HepG2 (cell line): Measurements from ENCODE around the gene KNL1. TPM values are rescaled to one million over a fixed set of nuclear protein-coding genes. Genes with fewer than 3 reads are reported as not detected.

ENCODE experiments used
- EED ChIP-seq: sonication (generic); formaldehyde crosslinking; IDR thresholded peaks from 2 replicates; pipeline ENCODE4 v1.5.0; 2020; ENCODE audit warnings: mild to moderate bottlenecking, missing genetic modification reagents
- HMGXB4 ChIP-seq, 2 experiments: sonication (generic) in 1 of 2; formaldehyde crosslinking in 1 of 2; IDR thresholded peaks; 2 replicates each; pipeline versions ENCODE4 v1.4.0 to v1.6.1; 2018 to 2020; ENCODE audit warnings: missing genetic modification reagents in 2 of 2, borderline replicate concordance in 1 of 2, low read depth in 1 of 2, mild to moderate bottlenecking in 1 of 2, missing biosample characterization in 1 of 2
- JDP2 ChIP-seq: sonication (generic); formaldehyde crosslinking; IDR thresholded peaks from 2 replicates; pipeline ENCODE4 v1.8.1; 2022; ENCODE audit warnings: missing genetic modification reagents, borderline replicate concordance
- KDM5A ChIP-seq: fragments of 200-600 bp; sonication (generic); IDR thresholded peaks from 2 replicates; pipeline ENCODE4 v1.7.0; 2018; ENCODE audit warnings: antibody characterized with exemption, mild to moderate bottlenecking, low read length, borderline replicate concordance
- MTA3 ChIP-seq: sonication (generic); formaldehyde crosslinking; IDR thresholded peaks from 2 replicates; pipeline ENCODE4 v1.4.0; 2020; ENCODE audit warnings: missing genetic modification reagents
- NONO ChIP-seq, 2 experiments: fragments of 450-650 bp in 1 of 2; sonication (generic) in 1 of 2; formaldehyde crosslinking in 1 of 2; IDR thresholded peaks in 1 of 2; conservative IDR thresholded peaks in 1 of 2; 2 replicates each; pipeline versions ENCODE4 v1.6.1 to v1.8.0; 2017 to 2022; ENCODE audit warnings: mild to moderate bottlenecking in 1 of 2, missing genetic modification reagents in 1 of 2, moderate library complexity in 1 of 2
- NR2F6 ChIP-seq, 2 experiments: IDR thresholded peaks; 2 replicates each; pipeline ENCODE4 v1.6.1; 2016; ENCODE audit warnings: antibody characterized with exemption in 1 of 2, mild to moderate bottlenecking in 1 of 2
- NRL ChIP-seq: sonication (generic); formaldehyde crosslinking; IDR thresholded peaks from 2 replicates; pipeline ENCODE4 v1.5.0; 2020; ENCODE audit warnings: missing genetic modification reagents, mild to moderate bottlenecking, moderate library complexity, borderline replicate concordance
- RARG ChIP-seq: sonication (generic); formaldehyde crosslinking; IDR thresholded peaks from 2 replicates; pipeline ENCODE4 v1.4.0; 2020; ENCODE audit warnings: low read depth, mild to moderate bottlenecking, missing genetic modification reagents
- RBFOX2 ChIP-seq: fragments of 200-400 bp; formaldehyde crosslinking; IDR thresholded peaks from 2 replicates; pipeline ENCODE4 v1.6.1; 2017; ENCODE audit warnings: low read depth, mild to moderate bottlenecking, low read length
- TCF7 ChIP-seq: sonication (generic); IDR thresholded peaks from 2 replicates; pipeline ENCODE4 v1.6.1; 2016; ENCODE audit warnings: antibody characterized with exemption, low read depth
- ZFYVE20 ChIP-seq: sonication (generic); formaldehyde crosslinking; IDR thresholded peaks from 2 replicates; pipeline ENCODE4 v1.8.0; 2023; ENCODE audit warnings: low read depth, mild to moderate bottlenecking, moderate library complexity, missing genetic modification reagents, borderline replicate concordance
- ZNF292 ChIP-seq: sonication (generic); formaldehyde crosslinking; IDR thresholded peaks from 2 replicates; pipeline ENCODE4 v1.8.1; 2022; ENCODE audit warnings: mild to moderate bottlenecking, low read depth, missing genetic modification reagents, borderline replicate concordance
- ZNF530 ChIP-seq: sonication (generic); formaldehyde crosslinking; IDR thresholded peaks from 2 replicates; pipeline ENCODE4 v1.5.0; 2020; ENCODE audit warnings: low read depth, mild to moderate bottlenecking, missing genetic modification reagents
- ZNF605 ChIP-seq: sonication (generic); formaldehyde crosslinking; IDR thresholded peaks from 2 replicates; pipeline ENCODE4 v1.8.0; 2022; ENCODE audit warnings: mild to moderate bottlenecking, missing genetic modification reagents
- ZNF687 ChIP-seq: sonication (generic); formaldehyde crosslinking; IDR thresholded peaks from 2 replicates; pipeline ENCODE4 v1.5.1; 2020; ENCODE audit warnings: mild to moderate bottlenecking, missing genetic modification reagents, moderate library complexity
- ZNF749 ChIP-seq: sonication (generic); formaldehyde crosslinking; IDR thresholded peaks from 2 replicates; pipeline ENCODE4 v1.8.0; 2022; ENCODE audit warnings: mild to moderate bottlenecking, missing genetic modification reagents, moderate library complexity, borderline replicate concordance
- ZNF761 ChIP-seq: sonication (generic); formaldehyde crosslinking; conservative IDR thresholded peaks from 2 replicates; pipeline ENCODE4 v1.4.0; 2020; ENCODE audit warnings: mild to moderate bottlenecking, missing genetic modification reagents
- polyA plus RNA-seq, 8 experiments: library from polyadenylated mRNA; depleted of rRNA in 3 of 8; stranded (reverse) in 7 of 8; unstranded in 1 of 8; fragments of >200 nt; fragmentation: Illumina TruSeq in 4 of 8; extraction: Trizol in 4 of 8; gene quantifications; 2 replicates each; pipeline versions ENCODE4 v1.2.1 to v1.2.3, GENCODE V29; 2011 to 2016; ENCODE audit warnings: low read depth in 4 of 8, missing spikeins in 1 of 8, mixed read lengths in 1 of 8; ENCODE audit not compliant: insufficient read depth in 1 of 8
- total RNA-seq, 5 experiments: library from RNA; depleted of rRNA; stranded (reverse); fragments of >200 nt; fragmentation: Illumina TruSeq; extraction: Trizol; gene quantifications; 2 replicates each; pipeline ENCODE4 v1.2.3, GENCODE V29; 2016; ENCODE audit warnings: low read depth in 1 of 5
- TF ChIP-seq, protein P1 (sequence below): sonication (generic); formaldehyde crosslinking; IDR thresholded peaks from 2 replicates; pipeline ENCODE4 v1.4.0; 2020; ENCODE audit warnings: missing genetic modification reagents

Gene KNL1
- total and polyA plus RNA-seq, 2 of the 13 experiments (the other 11 are each of a cell fraction or from before 2014, with no cell fraction given), result 8.0 to 21.4 TPM

DNA sequence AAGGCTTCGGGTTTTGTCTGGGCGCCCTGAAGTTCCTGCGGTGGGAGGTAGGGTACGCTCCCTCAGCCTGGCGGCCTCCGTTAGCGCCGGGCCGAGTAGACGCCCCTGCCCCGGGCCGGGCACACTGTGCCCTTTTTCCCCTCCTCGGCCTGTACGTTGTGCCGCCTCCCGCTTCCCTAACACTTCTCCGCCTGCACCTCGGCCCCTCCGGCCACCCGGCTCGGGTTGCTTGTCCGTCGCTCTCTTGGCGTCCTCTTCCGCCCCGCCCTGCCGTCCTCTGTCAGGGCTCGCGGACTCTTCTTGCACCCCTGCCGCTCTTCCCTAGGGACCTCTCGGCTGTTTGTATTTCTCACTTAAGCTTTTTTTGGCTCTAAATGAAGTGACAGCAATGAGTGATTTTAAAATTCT, 384 bp downstream of the KNL1 start (continued):
- TF ChIP-seq HMGXB4 (CRISPR knock-in tag; IDR thresholded peaks at IDR 0.05; ENCODE audit: borderline replicate concordance in 1 of 2, low read depth in 1 of 2) (peak in 1 of 2 experiments; percentile 58; a peak in 1 of 4 replicates), NR2F6 (IDR thresholded peaks at IDR 0.05) (no peak; the same call in 1 of the 2 replicates), NR2F6 (CRISPR knock-in tag; IDR thresholded peaks at IDR 0.05) (no peak), EED (CRISPR knock-in tag) (peak; percentile 62; the same call in 1 of the 2 replicates), JDP2 (CRISPR knock-in tag) (no peak), ZFYVE20 (CRISPR knock-in tag) (no peak), ZNF530 (CRISPR knock-in tag) (no peak), ZNF687 (peak; percentile 79), MTA3 (no peak), NRL (0 out of 2 replicates have a peak, but pooled peaks have one; percentile 39), TCF7 (no peak), KDM5A (0 out of 2 replicates have a peak, but pooled peaks have one; percentile 19), ZNF292 (peak; percentile 51; the same call in 1 of the 2 replicates), RBFOX2 (peak; percentile 51; the same call in 1 of the 2 replicates), RARG (CRISPR knock-in tag) (no peak), NONO (IDR thresholded peaks at IDR 0.05) (no peak), NONO (CRISPR knock-in tag; conservative IDR thresholded peaks at IDR 0.05) (no peak), ZNF761 (peak; percentile 69; the same call in 1 of the 2 replicates), ZNF749 (no peak), ZNF605 (CRISPR knock-in tag) (no peak; the same call in 1 of the 2 replicates)
- TF ChIP-seq, protein P1, sequence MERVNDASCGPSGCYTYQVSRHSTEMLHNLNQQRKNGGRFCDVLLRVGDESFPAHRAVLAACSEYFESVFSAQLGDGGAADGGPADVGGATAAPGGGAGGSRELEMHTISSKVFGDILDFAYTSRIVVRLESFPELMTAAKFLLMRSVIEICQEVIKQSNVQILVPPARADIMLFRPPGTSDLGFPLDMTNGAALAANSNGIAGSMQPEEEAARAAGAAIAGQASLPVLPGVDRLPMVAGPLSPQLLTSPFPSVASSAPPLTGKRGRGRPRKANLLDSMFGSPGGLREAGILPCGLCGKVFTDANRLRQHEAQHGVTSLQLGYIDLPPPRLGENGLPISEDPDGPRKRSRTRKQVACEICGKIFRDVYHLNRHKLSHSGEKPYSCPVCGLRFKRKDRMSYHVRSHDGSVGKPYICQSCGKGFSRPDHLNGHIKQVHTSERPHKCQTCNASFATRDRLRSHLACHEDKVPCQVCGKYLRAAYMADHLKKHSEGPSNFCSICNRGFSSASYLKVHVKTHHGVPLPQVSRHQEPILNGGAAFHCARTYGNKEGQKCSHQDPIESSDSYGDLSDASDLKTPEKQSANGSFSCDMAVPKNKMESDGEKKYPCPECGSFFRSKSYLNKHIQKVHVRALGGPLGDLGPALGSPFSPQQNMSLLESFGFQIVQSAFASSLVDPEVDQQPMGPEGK (CRISPR knock-in tag), result no peak
